HCT116 (cell line): ENCODE results near the gene HIRA. TPM values are rescaled to one million over a fixed set of nuclear protein-coding genes. Genes with fewer than 3 reads are reported as not detected.

ENCODE experiments used
- ATAC-seq: fragments of 200-7000 bp; cut with Tn5 transposase; 2 replicates; pipeline ENCODE4 v1.9.1; 2020; ENCODE audit warnings: mild to moderate bottlenecking, moderate library complexity
- BruUV-seq: library from RNA; stranded (reverse); fragments of 400-500 nt; replicated peaks from 2 replicates; lab custom pipeline; 2021; lab: Mats Ljungman, UMichigan
- CTCF ChIA-PET: fragments of 300-600 bp; sonication (Branson Sonifier 250); formaldehyde crosslinking; loops from one replicate; lab custom pipeline; 2021; ENCODE audit warnings: antibody characterized with exemption; lab: Charles Lee
- POLR2A ChIA-PET: fragments of 300-600, 350-600 bp; sonication (Branson Sonifier 250); formaldehyde crosslinking; loops from one replicate; lab custom pipeline; 2021; ENCODE audit warnings: antibody characterized with exemption; lab: Charles Lee
- RAD21 ChIA-PET, 2 experiments: fragments of 300-600 bp; sonication (Branson Sonifier 250); formaldehyde crosslinking; loops; one replicate each; lab custom pipeline; 2023; ENCODE audit warnings: low total read pairs in 2 of 2; ENCODE audit not compliant: uncharacterized antibody in 2 of 2, unreplicated experiment in 2 of 2, low non-redundant PET in 1 of 2; lab: Charles Lee
- DNase-seq: peaks from one replicate; pipeline ENCODE4 v3.0.0-alpha.2; 2010; ENCODE audit warnings: low read depth, low spot score
- H2AFZ ChIP-seq: fragments of 200-600 bp; shearing (Covaris generic), sonication (generic); 2 replicates; pipeline ENCODE4 v1.6.1; 2017; ENCODE audit warnings: low read depth, mixed run types, mixed read lengths, antibody characterized with exemption, low read length; ENCODE audit not compliant: poor library complexity, severe bottlenecking
- H3K27ac ChIP-seq: 2 replicates; pipeline ENCODE4 v1.5.1; 2012; ENCODE audit warnings: low read depth, low read length
- H3K27me3 ChIP-seq: fragments of 200-600 bp; sonication (generic); 2 replicates; pipeline ENCODE4 v1.6.1; 2016; ENCODE audit warnings: mixed run types, low read length, mixed read lengths; ENCODE audit not compliant: insufficient read depth
- H3K36me3 ChIP-seq, 2 experiments: fragments of 200-500 bp in 1 of 2; fragments of 200-600 bp in 1 of 2; sonication (Bioruptor generic) in 1 of 2; sonication (generic) in 1 of 2; 2 replicates each; pipeline versions ENCODE4 v1.5.1 to v1.6.1; 2014 to 2016; ENCODE audit warnings: low read length in 2 of 2, inconsistent platforms in 1 of 2, mixed read lengths in 1 of 2, mixed run types in 1 of 2; ENCODE audit not compliant: insufficient read depth in 2 of 2, control insufficient read depth in 1 of 2
- H3K4me1 ChIP-seq, 2 experiments: fragments of 200-600 bp in 1 of 2; sonication (generic) in 1 of 2; 2 replicates each; pipeline versions ENCODE4 v1.5.1 to v1.6.1; 2012 to 2017; ENCODE audit warnings: low read length in 2 of 2, inconsistent platforms in 1 of 2, mild to moderate bottlenecking in 1 of 2, mixed read lengths in 1 of 2, mixed run types in 1 of 2, moderate library complexity in 1 of 2; ENCODE audit not compliant: insufficient read depth in 2 of 2, control insufficient read depth in 1 of 2
- H3K4me2 ChIP-seq: fragments of 200-600 bp; sonication (generic); 2 replicates; pipeline ENCODE4 v1.6.1; 2017; ENCODE audit warnings: mixed run types, low read length, mixed read lengths
- H3K4me3 ChIP-seq, 2 experiments: fragments of 200-600 bp in 1 of 2; sonication (generic) in 1 of 2; replicated peaks in 1 of 2; 2 replicates each; pipeline ENCODE4 v1.5.1; 2011 to 2016; ENCODE audit warnings: low read length in 2 of 2, control low read depth in 1 of 2, low read depth in 1 of 2, mild to moderate bottlenecking in 1 of 2, mixed read lengths in 1 of 2, mixed run types in 1 of 2
- H3K79me2 ChIP-seq: fragments of 200-600 bp; sonication (generic); 2 replicates; pipeline ENCODE4 v1.6.1; 2017; ENCODE audit warnings: mild to moderate bottlenecking, mixed run types, low read length, moderate library complexity, mixed read lengths; ENCODE audit not compliant: insufficient read depth
- H3K9ac ChIP-seq: fragments of 200-600 bp; sonication (generic); 2 replicates; pipeline ENCODE4 v1.6.1; 2016; ENCODE audit warnings: low read length, mixed read lengths
- H3K9me2 ChIP-seq: fragments of 200-600 bp; sonication (generic), shearing (Covaris generic); 2 replicates; pipeline ENCODE4 v1.6.1; 2017; ENCODE audit warnings: mixed run types, mild to moderate bottlenecking, moderate library complexity; ENCODE audit not compliant: insufficient read depth
- H3K9me3 ChIP-seq, 2 experiments: fragments of 200-500 bp in 1 of 2; fragments of 200-600 bp in 1 of 2; sonication (Bioruptor generic) in 1 of 2; sonication (generic) in 1 of 2; 2 replicates each; pipeline ENCODE4 v1.6.1; 2014 to 2017; ENCODE audit warnings: low read length in 2 of 2, mixed read lengths in 2 of 2, inconsistent platforms in 1 of 2, low read depth in 1 of 2, mild to moderate bottlenecking in 1 of 2, mixed run types in 1 of 2, moderate library complexity in 1 of 2; ENCODE audit not compliant: control insufficient read depth in 1 of 2, insufficient read depth in 1 of 2
- H4K20me1 ChIP-seq: fragments of 200-600 bp; sonication (generic), shearing (Covaris generic); 2 replicates; pipeline ENCODE4 v1.6.1; 2017; ENCODE audit warnings: mixed run types, mild to moderate bottlenecking, moderate library complexity; ENCODE audit not compliant: insufficient read depth
- ATF3 ChIP-seq: IDR thresholded peaks from 2 replicates; pipeline ENCODE4 v1.6.1; 2012
- CBX3 ChIP-seq: IDR thresholded peaks from 2 replicates; pipeline ENCODE4 v1.6.1; 2012; ENCODE audit warnings: low read depth
- CEBPB ChIP-seq: IDR thresholded peaks from 2 replicates; pipeline ENCODE4 v1.6.1; 2012; ENCODE audit warnings: low read depth
- ELF1 ChIP-seq: IDR thresholded peaks from 2 replicates; pipeline ENCODE4 v1.6.1; 2012; ENCODE audit warnings: low read depth, borderline replicate concordance
- EZH2 ChIP-seq: fragments of 200-600 bp; sonication (generic); IDR thresholded peaks from 2 replicates; pipeline ENCODE4 v1.6.1; 2017; ENCODE audit warnings: antibody characterized with exemption, mixed run types
- EZH2phosphoT487 ChIP-seq: fragments of 200-600 bp; IDR thresholded peaks from 2 replicates; pipeline ENCODE4 v1.6.1; 2018; ENCODE audit warnings: antibody characterized with exemption, borderline replicate concordance
- JUND ChIP-seq: IDR thresholded peaks from 2 replicates; pipeline ENCODE4 v1.6.1; 2012
- MAX ChIP-seq: IDR thresholded peaks from 2 replicates; pipeline ENCODE4 v1.6.1; 2012
- POLR2AphosphoS5 ChIP-seq: IDR thresholded peaks from 2 replicates; pipeline ENCODE4 v1.6.1; 2011; ENCODE audit warnings: mild to moderate bottlenecking, low read depth, low read length, moderate library complexity
- SRF ChIP-seq: IDR thresholded peaks from 2 replicates; pipeline ENCODE4 v1.6.1; 2012; ENCODE audit warnings: low read depth
- YY1 ChIP-seq: IDR thresholded peaks from 2 replicates; pipeline ENCODE4 v1.6.1; 2011; ENCODE audit warnings: low read length, low read depth, moderate library complexity, mild to moderate bottlenecking; ENCODE audit not compliant: insufficient replicate concordance; ENCODE audit errors: extremely low read depth
- ZBTB33 ChIP-seq: IDR thresholded peaks from 2 replicates; pipeline ENCODE4 v1.6.1; 2011; ENCODE audit warnings: mild to moderate bottlenecking, low read length, moderate library complexity; ENCODE audit not compliant: insufficient replicate concordance; ENCODE audit errors: extremely low read depth
- ZFX ChIP-seq: fragments of 450-650 bp; IDR thresholded peaks from 2 replicates; pipeline ENCODE4 v1.6.1; 2017
- ZNF274 ChIP-seq: fragments of 200-500 bp; sonication (Bioruptor generic); IDR thresholded peaks from 2 replicates; pipeline ENCODE4 v1.6.1; 2014; ENCODE audit warnings: mild to moderate bottlenecking, low read depth, low read length, inconsistent platforms
- intact Hi-C: fragments of 100-400 bp; cut with micrococcal nuclease; formaldehyde crosslinking; loops from 2 replicates; pipeline ENCODE4 v1.10.0; 2022
- total RNA-seq: library from RNA; stranded (reverse); gene quantifications from one replicate; pipeline ENCODE4 v1.2.1, GENCODE V29; 2021; ENCODE audit not compliant: unreplicated experiment

Gene HIRA
- total RNA-seq, 1 experiment from 2014 or later = 30.6 TPM

- ChIA-PET POLR2A (no interaction called here), RAD21 (no interaction called here), CTCF (no interaction called here)
- H3K27ac ChIP-seq = no peak overlapping the region
- no peaks in the 10 kb centered on the region for H4K20me1 ChIP-seq
- no peak for DNase-seq
- no peak overlapping the region for H3K4me2 ChIP-seq
- H3K79me2 ChIP-seq = peaks cover 3% of the 10 kb centered on the region; the same call in 1 of the 2 replicates
- H3K9ac ChIP-seq = no peak overlapping the region
- no peak overlapping the region for H3K4me3 ChIP-seq
- intact Hi-C loops = no loop called here
- TF ChIP-seq JUND = no peak
- TF ChIP-seq CEBPB = no peak
- no peak for TF ChIP-seq ELF1
- no peak for TF ChIP-seq ZFX
- no peak for TF ChIP-seq MAX
- no peak for TF ChIP-seq ZBTB33
- TF ChIP-seq EZH2 = no peak
- no peak for TF ChIP-seq POLR2AphosphoS5
- TF ChIP-seq YY1 = no peak
- no peak for TF ChIP-seq ZNF274
- TF ChIP-seq SRF = no peak
- TF ChIP-seq ATF3 = no peak
- TF ChIP-seq CBX3 = no peak
- no peak for TF ChIP-seq EZH2phosphoT487
- TF ChIP-seq, all 23 proteins: peak for 0
- H2AFZ ChIP-seq = no peak overlapping the region
- no peak for ATAC-seq
- no peaks in the 10 kb centered on the region for H3K27me3 ChIP-seq
- peaks cover 0 to 10% of the 10 kb centered on the region in 2 experiments; a peak in 2 of 4 replicates for H3K4me1 ChIP-seq
- peaks cover 34 to 37% of the 10 kb centered on the region in 2 experiments; a peak in 3 of 4 replicates for H3K36me3 ChIP-seq
- no peaks in the 10 kb centered on the region for H3K9me3 ChIP-seq
- no peaks in the 10 kb centered on the region for H3K9me2 ChIP-seq
- BruUV-seq = no TSS peak
Observed at GRCh38 chr22:19405133-19405532, 26.4 kb downstream of the HIRA start.
